NCI-H345 (cell line): Measurements from ENCODE around the gene PPP1R27.

Experiments
- DNase-seq: peaks from one replicate; lab custom pipeline; 2025; lab: John Stamatoyannopoulos, UW

The PPP1R27 gene

GRCh38 chr17:81821147-81821546, 13.7 kb downstream of the PPP1R27 start:
- DNase-seq = no peak

GRCh38 chr17:81819708-81820107, 15.1 kb downstream of the PPP1R27 start:
- DNase-seq = no peak

GRCh38 chr17:81817758-81818147, 17.1 kb downstream of the PPP1R27 start:
- DNase-seq = no peak

GRCh38 chr17:81815646-81815986, 19.2 kb downstream of the PPP1R27 start:
- no peak for DNase-seq

- DNase-seq = no peak
These were observed 19.9 kb downstream of the PPP1R27 start for GRCh38 chr17:81814748-81815645.

GRCh38 chr17:81813861-81814683, 20.8 kb downstream of the PPP1R27 start:
- DNase-seq = no peak

GRCh38 chr17:81813371-81813684, 21.5 kb downstream of the PPP1R27 start:
- DNase-seq = no peak

- no peak for DNase-seq
These were observed 22.1 kb downstream of the PPP1R27 start for GRCh38 chr17:81812571-81813370.

- no peak for DNase-seq
These were observed 22.9 kb downstream of the PPP1R27 start for GRCh38 chr17:81811705-81812570.

GRCh38 chr17:81810892-81811704, 23.8 kb downstream of the PPP1R27 start:
- DNase-seq = no peak

GRCh38 chr17:81810476-81810875, 24.4 kb downstream of the PPP1R27 start:
- no peak for DNase-seq

- no peak for DNase-seq
These were observed 25.3 kb downstream of the PPP1R27 start for GRCh38 chr17:81809556-81809998.

GRCh38 chr17:81808778-81809555, 25.9 kb downstream of the PPP1R27 start:
- DNase-seq = peak; percentile 26

- peak; percentile 20 for DNase-seq
These were observed 27.0 kb downstream of the PPP1R27 start for GRCh38 chr17:81807839-81808238.

GRCh38 chr17:81807210-81807719, 27.6 kb downstream of the PPP1R27 start:
- DNase-seq = no peak

GRCh38 chr17:81806461-81807209, 28.2 kb downstream of the PPP1R27 start:
- DNase-seq = no peak

GRCh38 chr17:81805707-81806460, 29.0 kb downstream of the PPP1R27 start:
- DNase-seq = no peak
